Fibroblast of mammary gland (primary cell): ENCODE results near the gene CNTRL.

ENCODE experiments used
- DNase-seq: peaks from one replicate; pipeline ENCODE4 v3.0.0-alpha.2; 2010; ENCODE audit warnings: low read depth
- H3K4me3 ChIP-seq: 2 replicates; pipeline ENCODE4 v1.5.1; 2011; ENCODE audit warnings: low read depth, mild to moderate bottlenecking, low read length, moderate library complexity; ENCODE audit not compliant: control insufficient read depth
- CTCF ChIP-seq: conservative IDR thresholded peaks from 2 replicates; pipeline ENCODE4 v1.5.1; 2011; ENCODE audit warnings: low read depth, low read length, inconsistent platforms; ENCODE audit not compliant: control insufficient read depth, insufficient read depth

CNTRL gene

DNA sequence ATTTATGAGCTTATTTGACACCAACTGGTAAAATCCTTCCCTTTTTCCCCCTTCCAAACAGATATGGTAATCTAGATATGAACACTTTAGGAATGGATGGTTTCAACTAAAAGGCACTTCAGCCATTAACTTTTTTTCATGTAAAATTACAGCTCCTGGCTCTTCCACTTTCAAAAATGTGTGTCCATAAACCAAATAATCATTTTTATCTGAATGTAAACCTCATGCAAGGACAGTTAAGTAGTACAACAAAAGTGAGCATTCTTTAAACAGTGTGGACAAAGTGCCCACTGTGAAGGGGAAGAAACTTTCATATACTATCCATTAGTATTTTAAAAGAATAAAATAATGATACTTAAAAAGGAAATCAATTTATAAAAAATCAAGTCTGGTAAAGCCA, 109.7 kb downstream of the CNTRL start:
- TF ChIP-seq CTCF, result no peak
- no peak for DNase-seq
- no peak overlapping the region for H3K4me3 ChIP-seq

GRCh38 chr9:121185178-121185745, 110.5 kb downstream of the CNTRL start:
- H3K4me3 ChIP-seq, result no peak overlapping the region
- TF ChIP-seq CTCF, result no peak
- no peak for DNase-seq

DNA sequence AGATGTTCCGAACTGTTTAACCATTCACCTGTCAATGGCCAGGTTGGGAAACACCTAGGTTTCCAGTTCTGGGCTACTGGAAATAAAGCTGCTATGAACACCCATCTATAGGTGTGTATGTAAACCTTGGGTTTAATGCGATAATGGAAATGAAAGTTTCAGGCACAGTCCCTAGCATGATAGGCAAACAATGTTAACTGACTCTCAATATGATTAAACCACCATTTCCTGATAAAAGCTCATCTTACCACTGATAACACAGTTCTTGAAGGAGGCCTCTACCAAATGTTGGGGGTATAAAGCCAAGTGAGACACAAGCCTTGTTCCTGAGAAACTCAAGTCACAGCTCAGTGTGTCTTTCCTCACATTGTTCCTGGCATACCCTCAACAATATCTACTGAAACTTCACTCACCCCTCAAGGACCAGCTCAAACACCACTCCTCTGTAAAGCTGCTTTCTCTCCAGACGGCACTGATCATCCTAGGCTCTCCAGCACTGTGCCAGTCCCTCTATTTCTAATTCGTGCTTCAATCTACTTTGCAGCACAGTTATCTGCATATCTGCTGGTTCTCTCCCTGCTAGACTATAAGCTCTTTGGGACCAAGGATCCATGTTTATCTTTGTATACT, 111.1 kb downstream of the CNTRL start:
- H3K4me3 ChIP-seq, result no peak overlapping the region
- no peak for TF ChIP-seq CTCF
- DNase-seq, result no peak

- no peak for TF ChIP-seq CTCF
- no peak for DNase-seq
- H3K4me3 ChIP-seq, result no peak overlapping the region
Observed at GRCh38 chr9:121187636-121188305, 113.0 kb downstream of the CNTRL start.

GRCh38 chr9:121189006-121189405, 114.3 kb downstream of the CNTRL start:
- no peak for TF ChIP-seq CTCF
- no peak for DNase-seq
- no peak overlapping the region for H3K4me3 ChIP-seq

DNA sequence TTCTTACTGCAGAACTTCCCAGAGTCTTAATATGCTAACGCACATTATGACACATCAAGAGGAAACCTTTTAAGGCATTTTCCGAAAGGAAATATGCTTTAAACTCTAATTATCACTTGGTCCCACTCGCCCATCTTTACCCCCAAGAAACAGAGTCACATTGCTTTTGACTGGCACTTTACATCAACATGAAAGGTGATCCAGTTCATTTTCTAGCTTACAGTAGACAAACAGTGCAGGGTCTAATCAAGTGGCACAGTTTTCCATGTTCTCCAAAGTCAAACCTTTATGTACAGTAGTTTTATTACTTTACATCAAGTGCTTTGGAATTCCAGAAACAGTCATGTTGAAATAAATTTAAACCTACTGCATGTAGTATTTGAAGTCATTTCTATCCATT, 114.9 kb downstream of the CNTRL start:
- TF ChIP-seq CTCF, result no peak
- DNase-seq, result no peak
- H3K4me3 ChIP-seq, result no peak overlapping the region
